Mesendoderm (in vitro differentiated cells): Measurements from ENCODE around the gene DPH5.

Source experiments
- DNase-seq: peaks from one replicate; pipeline ENCODE4 v3.0.0; 2013
- H2AK5ac ChIP-seq: 2 replicates; pipeline ENCODE4 v1.6.1; 2013; ENCODE audit warnings: low read length, inconsistent platforms
- H2BK120ac ChIP-seq: 2 replicates; pipeline ENCODE4 v1.6.1; 2013; ENCODE audit warnings: low read depth, mild to moderate bottlenecking, low read length, moderate library complexity, mixed read lengths
- H2BK15ac ChIP-seq: replicated peaks from 2 replicates; pipeline ENCODE4 v1.6.1; 2013; ENCODE audit warnings: low read depth, mild to moderate bottlenecking, moderate library complexity
- H2BK5ac ChIP-seq: 2 replicates; pipeline ENCODE4 v1.6.1; 2013; ENCODE audit warnings: low read length, inconsistent platforms
- H3K18ac ChIP-seq: 2 replicates; pipeline ENCODE4 v1.6.1; 2013; ENCODE audit warnings: mild to moderate bottlenecking, low read length, mixed read lengths
- H3K23ac ChIP-seq: one replicate; pipeline ENCODE4 v1.6.1; 2013; ENCODE audit warnings: low read length
- H3K27ac ChIP-seq: 2 replicates; pipeline ENCODE4 v1.5.1; 2013; ENCODE audit warnings: low read depth, mild to moderate bottlenecking, inconsistent platforms, low read length, moderate library complexity
- H3K27me3 ChIP-seq: 2 replicates; pipeline ENCODE4 v1.6.1; 2013; ENCODE audit warnings: low read length, control low read depth, mild to moderate bottlenecking, inconsistent platforms; ENCODE audit not compliant: insufficient read depth, poor library complexity
- H3K36me3 ChIP-seq: 2 replicates; pipeline ENCODE4 v1.6.1; 2013; ENCODE audit warnings: low read length, inconsistent platforms; ENCODE audit not compliant: control insufficient read depth, insufficient read depth
- H3K4ac ChIP-seq: one replicate; pipeline ENCODE4 v1.6.1; 2013; ENCODE audit warnings: low read depth, mild to moderate bottlenecking, low read length, moderate library complexity
- H3K4me1 ChIP-seq: 2 replicates; pipeline ENCODE4 v1.6.1; 2013; ENCODE audit warnings: low read depth, low read length, inconsistent platforms; ENCODE audit not compliant: control insufficient read depth
- H3K4me2 ChIP-seq: 2 replicates; pipeline ENCODE4 v1.6.1; 2013; ENCODE audit warnings: low read length
- H3K4me3 ChIP-seq: 2 replicates; pipeline ENCODE4 v1.5.1; 2013; ENCODE audit warnings: mild to moderate bottlenecking, low read length
- H3K56ac ChIP-seq: one replicate; pipeline ENCODE4 v1.6.1; 2013; ENCODE audit warnings: low read length
- H3K79me1 ChIP-seq: 2 replicates; pipeline ENCODE4 v1.6.1; 2013; ENCODE audit warnings: low read length, inconsistent platforms
- H3K79me2 ChIP-seq: 2 replicates; pipeline ENCODE4 v1.6.1; 2013; ENCODE audit warnings: mild to moderate bottlenecking, low read length; ENCODE audit not compliant: control insufficient read depth, insufficient read depth
- H3K9ac ChIP-seq: 2 replicates; pipeline ENCODE4 v1.6.1; 2013; ENCODE audit warnings: low read length, inconsistent platforms
- H4K5ac ChIP-seq: one replicate; pipeline ENCODE4 v1.6.1; 2013; ENCODE audit warnings: low read length
- H4K8ac ChIP-seq: one replicate; pipeline ENCODE4 v1.6.1; 2013; ENCODE audit warnings: low read depth, mild to moderate bottlenecking, control low read depth, low read length, moderate library complexity
- WGBS: extraction: QIAGEN DNeasy Blood & Tissue Kit; methylation state at CpG from one replicate; pipeline ENCODE4 v1.1.7; 2013; ENCODE audit warnings: low lambda C conversion rate, missing lambda C conversion rate; ENCODE audit not compliant: insufficient coverage; ENCODE audit errors: extremely low coverage; 5-methylcytosine and 5-hydroxymethylcytosine counted together

The DPH5 gene

DNA sequence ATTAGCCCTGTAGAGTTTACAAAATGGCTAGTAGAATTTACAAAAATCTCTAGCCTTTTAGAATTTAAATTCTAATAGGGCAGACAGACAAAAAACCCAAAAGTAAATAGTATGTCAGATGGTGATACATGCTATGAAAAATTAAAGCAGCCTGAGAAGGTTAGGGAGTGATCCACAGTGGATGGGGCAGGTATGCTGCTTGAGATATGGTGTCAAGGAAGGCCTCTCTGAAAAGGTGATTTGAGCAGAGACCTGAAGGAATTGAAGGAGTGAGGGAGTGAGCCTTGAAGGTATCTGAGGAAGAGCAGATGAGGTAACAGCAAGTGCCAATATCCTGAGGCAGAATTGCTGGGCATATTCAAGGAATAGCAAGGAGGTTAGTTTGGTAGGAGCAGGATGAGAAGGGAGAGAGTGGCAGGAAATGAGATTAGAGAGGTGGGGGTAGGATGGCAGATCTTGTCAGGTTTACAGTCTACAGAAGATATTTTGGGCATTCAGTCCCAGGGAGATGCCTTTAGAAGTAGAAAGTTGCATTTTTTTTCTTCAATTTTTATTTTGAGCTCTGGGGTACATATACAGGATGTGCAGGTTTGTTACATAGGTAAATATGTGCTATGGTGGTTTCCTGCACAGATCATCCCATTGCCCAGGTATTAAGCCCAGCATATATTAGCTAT, 40.8 kb upstream of the DPH5 start:
- no peak overlapping the region for H3K27ac ChIP-seq
- H3K36me3 ChIP-seq, result no peaks in the 10 kb centered on the region
- no peak overlapping the region for H3K4me2 ChIP-seq
- H3K4ac ChIP-seq, result no peak overlapping the region
- H3K79me1 ChIP-seq, result no peaks in the 10 kb centered on the region
- H3K4me1 ChIP-seq, result no peaks in the 10 kb centered on the region
- H3K79me2 ChIP-seq, result no peaks in the 10 kb centered on the region
- no peak overlapping the region for H4K5ac ChIP-seq
- DNase-seq, result peak; percentile 5
- no peak overlapping the region for H2AK5ac ChIP-seq
- H4K8ac ChIP-seq, result no peak overlapping the region
- no peak overlapping the region for H3K23ac ChIP-seq
- no peak overlapping the region for H2BK15ac ChIP-seq
- no peak overlapping the region for H3K4me3 ChIP-seq
- no peaks in the 10 kb centered on the region for H3K27me3 ChIP-seq
- H2BK120ac ChIP-seq, result no peak overlapping the region
- no peak overlapping the region for H3K18ac ChIP-seq
- H3K56ac ChIP-seq, result no peak overlapping the region
- H3K9ac ChIP-seq, result no peak overlapping the region
- no peak overlapping the region for H2BK5ac ChIP-seq

DNA sequence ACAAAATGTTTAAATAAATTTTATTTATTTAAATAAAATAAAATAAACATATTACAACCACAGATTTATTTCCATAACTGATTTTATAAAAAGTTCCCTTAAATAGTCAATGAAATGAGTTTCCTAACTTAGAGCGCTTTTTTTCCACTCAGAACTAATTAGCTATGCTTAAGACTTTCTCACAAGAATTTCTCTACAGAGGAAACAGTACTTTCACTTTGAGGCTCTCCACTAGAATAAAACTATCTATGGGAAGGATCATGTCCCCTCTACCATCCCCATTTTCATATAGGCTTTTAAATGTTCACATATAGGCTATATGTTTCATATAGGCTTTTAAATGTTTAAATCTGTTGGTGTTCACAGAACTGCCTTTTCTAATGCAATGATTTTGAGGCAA, 40.0 kb upstream of the DPH5 start:
- no peaks in the 10 kb centered on the region for H3K27me3 ChIP-seq
- H2BK120ac ChIP-seq, result no peak overlapping the region
- no peak overlapping the region for H3K9ac ChIP-seq
- H3K79me1 ChIP-seq, result no peaks in the 10 kb centered on the region
- H3K4me2 ChIP-seq, result no peak overlapping the region
- no peaks in the 10 kb centered on the region for H3K79me2 ChIP-seq
- H2AK5ac ChIP-seq, result no peak overlapping the region
- no peak overlapping the region for H3K27ac ChIP-seq
- no CpG with 5 or more reads among the region's 1 CpG for WGBS
- H2BK15ac ChIP-seq, result no peak overlapping the region
- H3K23ac ChIP-seq, result no peak overlapping the region
- no peaks in the 10 kb centered on the region for H3K36me3 ChIP-seq
- H3K56ac ChIP-seq, result no peak overlapping the region
- no peak overlapping the region for H4K8ac ChIP-seq
- H2BK5ac ChIP-seq, result no peak overlapping the region
- H3K4me3 ChIP-seq, result no peak overlapping the region
- no peak overlapping the region for H3K18ac ChIP-seq
- no peak for DNase-seq
- H3K4ac ChIP-seq, result no peak overlapping the region
- no peak overlapping the region for H4K5ac ChIP-seq
- H3K4me1 ChIP-seq, result no peaks in the 10 kb centered on the region

DNA sequence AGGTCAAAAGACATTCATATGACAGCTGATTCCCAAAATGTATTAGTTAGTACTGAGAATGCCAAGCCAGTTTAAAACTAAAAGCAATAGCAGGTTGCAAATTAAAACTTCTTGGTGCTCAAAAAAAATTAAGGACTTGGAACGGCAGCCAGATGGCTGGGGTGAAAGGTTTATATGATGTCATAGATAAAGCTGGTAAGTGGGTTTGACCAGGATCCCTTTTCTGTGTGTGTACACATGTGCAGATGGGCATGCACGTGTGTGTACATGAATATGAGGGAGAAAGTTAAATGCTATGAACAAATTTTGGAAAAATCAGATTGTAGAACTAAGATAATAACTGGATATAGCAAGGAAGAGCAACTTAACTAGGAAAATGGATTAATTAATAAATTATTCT, 39.1 kb upstream of the DPH5 start:
- Histone ChIP-seq H4K8ac (no peak overlapping the region), H2BK120ac (no peak overlapping the region), H2BK5ac (no peak overlapping the region), H3K36me3 (no peaks in the 10 kb centered on the region), H3K4me3 (no peak overlapping the region), H4K5ac (no peak overlapping the region), H2AK5ac (no peak overlapping the region), H3K18ac (no peak overlapping the region), H3K4ac (no peak overlapping the region), H3K4me2 (no peak overlapping the region), H3K9ac (no peak overlapping the region), H3K23ac (no peak overlapping the region), H3K4me1 (peaks cover 2% of the 10 kb centered on the region), H3K79me2 (no peaks in the 10 kb centered on the region), H3K27ac (no peak overlapping the region), H3K79me1 (no peaks in the 10 kb centered on the region), H3K27me3 (no peaks in the 10 kb centered on the region), H3K56ac (no peak overlapping the region), H2BK15ac (no peak overlapping the region)
- WGBS, result no CpG with 5 or more reads among the region's 2 CpGs
- DNase-seq, result no peak

GRCh38 chr1:101060992-101061391, 35.4 kb upstream of the DPH5 start:
- H2BK120ac ChIP-seq, result no peak overlapping the region
- H3K18ac ChIP-seq, result no peak overlapping the region
- H3K27ac ChIP-seq, result no peak overlapping the region
- no CpG with 5 or more reads among the region's 1 CpG for WGBS
- peaks cover 2% of the 10 kb centered on the region for H3K4me1 ChIP-seq
- no peak overlapping the region for H3K4me3 ChIP-seq
- no peak overlapping the region for H2BK15ac ChIP-seq
- no peak overlapping the region for H3K23ac ChIP-seq
- no peaks in the 10 kb centered on the region for H3K79me2 ChIP-seq
- no peak overlapping the region for H4K8ac ChIP-seq
- no peak overlapping the region for H3K56ac ChIP-seq
- H3K79me1 ChIP-seq, result no peaks in the 10 kb centered on the region
- H3K9ac ChIP-seq, result no peak overlapping the region
- no peak overlapping the region for H4K5ac ChIP-seq
- no peak overlapping the region for H3K4ac ChIP-seq
- H2AK5ac ChIP-seq, result no peak overlapping the region
- H3K36me3 ChIP-seq, result no peaks in the 10 kb centered on the region
- H3K4me2 ChIP-seq, result no peak overlapping the region
- H2BK5ac ChIP-seq, result no peak overlapping the region
- no peak for DNase-seq
- H3K27me3 ChIP-seq, result no peaks in the 10 kb centered on the region

- Histone ChIP-seq H3K4ac (no peak overlapping the region), H3K79me1 (no peaks in the 10 kb centered on the region), H3K4me3 (no peak overlapping the region), H3K4me1 (peaks cover 2% of the 10 kb centered on the region), H2BK15ac (no peak overlapping the region), H3K79me2 (no peaks in the 10 kb centered on the region), H3K27me3 (no peaks in the 10 kb centered on the region), H2BK120ac (no peak overlapping the region), H3K18ac (no peak overlapping the region), H2BK5ac (no peak overlapping the region), H3K23ac (no peak overlapping the region), H3K27ac (no peak overlapping the region), H4K5ac (no peak overlapping the region), H2AK5ac (no peak overlapping the region), H3K4me2 (no peak overlapping the region), H4K8ac (no peak overlapping the region), H3K9ac (no peak overlapping the region), H3K56ac (no peak overlapping the region), H3K36me3 (no peaks in the 10 kb centered on the region)
- no peak for DNase-seq
- no CpG with 5 or more reads among the region's 6 CpGs for WGBS
Measured at GRCh38 chr1:101059945-101060542, 34.5 kb upstream of the DPH5 start.

GRCh38 chr1:101055623-101056022, 30.0 kb upstream of the DPH5 start:
- Histone ChIP-seq H3K79me2 (no peaks in the 10 kb centered on the region), H3K36me3 (no peaks in the 10 kb centered on the region), H3K27ac (no peak overlapping the region), H4K5ac (no peak overlapping the region), H3K4ac (no peak overlapping the region), H3K4me1 (peaks cover 2% of the 10 kb centered on the region), H3K79me1 (no peaks in the 10 kb centered on the region), H3K56ac (no peak overlapping the region), H3K9ac (no peak overlapping the region), H4K8ac (no peak overlapping the region), H2BK120ac (no peak overlapping the region), H3K4me3 (no peak overlapping the region), H2BK5ac (no peak overlapping the region), H3K18ac (no peak overlapping the region), H2AK5ac (no peak overlapping the region), H3K23ac (no peak overlapping the region), H3K4me2 (no peak overlapping the region), H2BK15ac (no peak overlapping the region), H3K27me3 (no peaks in the 10 kb centered on the region)
- no peak for DNase-seq
